Cardiac fibroblast (primary cell): ENCODE measurements around the gene PAFAH1B2.
"Not testable (repeated sequence)": the region's sequence is repeated elsewhere in the genome, so short reads cannot be mapped to it uniquely, and the experiment has no call there.

ENCODE experiments used
- DNase-seq, 2 donors: peaks; one replicate each; pipeline versions ENCODE4 v3.0.0 to v3.0.0-alpha.2; 2010; ENCODE audit warnings: low read depth in 2 of 2
- H3K4me3 ChIP-seq, 2 donors: replicated peaks in 1 of 2; 1 replicate in 1 of 2; 2 replicates in 1 of 2; pipeline ENCODE4 v1.5.1; 2011; ENCODE audit warnings: low read depth in 2 of 2, low read length in 2 of 2, mild to moderate bottlenecking in 2 of 2, moderate library complexity in 1 of 2
- CTCF ChIP-seq: IDR thresholded peaks from one replicate; pipeline ENCODE4 v1.5.1; 2011; ENCODE audit warnings: low read depth, mild to moderate bottlenecking, low read length, inconsistent platforms

Gene PAFAH1B2

GRCh38 chr11:117200813-117201657 is 56.9 kb downstream of the PAFAH1B2 start:
- peak overlapping the region; percentile 64 to 75 for H3K4me3 ChIP-seq
- TF ChIP-seq CTCF, result no peak
- peak; percentile 32 to 46 for DNase-seq

- H3K4me3 ChIP-seq, result peak overlapping the region; percentile 64 to 75
- DNase-seq, result peak; percentile 59 to 60
- TF ChIP-seq CTCF, result no peak
These were observed 57.7 kb downstream of the PAFAH1B2 start for GRCh38 chr11:117201658-117202305.

GRCh38 chr11:117202386-117203068 is 58.4 kb downstream of the PAFAH1B2 start:
- no peak for TF ChIP-seq CTCF
- H3K4me3 ChIP-seq, result peak overlapping the region; percentile 64 to 75
- DNase-seq, result peak; percentile 31 to 57

- DNase-seq, result peak in 1 of 2 donors; percentile 23
- no peak overlapping the region for H3K4me3 ChIP-seq
- no peak for TF ChIP-seq CTCF
These were observed 59.0 kb downstream of the PAFAH1B2 start for GRCh38 chr11:117203069-117203407.

- no peak overlapping the region for H3K4me3 ChIP-seq
- TF ChIP-seq CTCF, result no peak
- no peak for DNase-seq
These were observed 60.4 kb downstream of the PAFAH1B2 start for GRCh38 chr11:117204283-117205080.

GRCh38 chr11:117205211-117205818 is 61.2 kb downstream of the PAFAH1B2 start:
- DNase-seq, result peak in 1 of 2 donors; percentile 21
- no peak for TF ChIP-seq CTCF
- H3K4me3 ChIP-seq, result no peak overlapping the region

GRCh38 chr11:117206111-117206510 is 62.0 kb downstream of the PAFAH1B2 start:
- DNase-seq, H3K4me3 ChIP-seq: not testable (repeated sequence)

- not testable (repeated sequence) for DNase-seq, H3K4me3 ChIP-seq
These were observed 62.8 kb downstream of the PAFAH1B2 start for GRCh38 chr11:117206859-117207258.

- DNase-seq, H3K4me3 ChIP-seq: not testable (repeated sequence)
These were observed 63.4 kb downstream of the PAFAH1B2 start for GRCh38 chr11:117207481-117207880.
